AG09309 (cell line): ENCODE data around the gene UGT1A4.
A peak's percentile ranks its signal among the peaks of the same experiment; 100 is the strongest.

Experiments used
- DNase-seq: peaks from one replicate; pipeline ENCODE4 v3.0.0-alpha.2; 2010; ENCODE audit warnings: low read depth
- H3K4me3 ChIP-seq: 2 replicates; pipeline ENCODE4 v1.5.1; 2011; ENCODE audit warnings: mild to moderate bottlenecking, low read depth, low read length, moderate library complexity; ENCODE audit not compliant: control insufficient read depth
- TF ChIP-seq, protein P1 (sequence below): IDR thresholded peaks from 2 replicates; pipeline ENCODE4 v1.5.1; 2011; ENCODE audit warnings: mild to moderate bottlenecking, low read depth, low read length, inconsistent platforms; ENCODE audit not compliant: insufficient read depth, control insufficient read depth; ENCODE audit errors: missing control alignments

UGT1A4 gene

DNA sequence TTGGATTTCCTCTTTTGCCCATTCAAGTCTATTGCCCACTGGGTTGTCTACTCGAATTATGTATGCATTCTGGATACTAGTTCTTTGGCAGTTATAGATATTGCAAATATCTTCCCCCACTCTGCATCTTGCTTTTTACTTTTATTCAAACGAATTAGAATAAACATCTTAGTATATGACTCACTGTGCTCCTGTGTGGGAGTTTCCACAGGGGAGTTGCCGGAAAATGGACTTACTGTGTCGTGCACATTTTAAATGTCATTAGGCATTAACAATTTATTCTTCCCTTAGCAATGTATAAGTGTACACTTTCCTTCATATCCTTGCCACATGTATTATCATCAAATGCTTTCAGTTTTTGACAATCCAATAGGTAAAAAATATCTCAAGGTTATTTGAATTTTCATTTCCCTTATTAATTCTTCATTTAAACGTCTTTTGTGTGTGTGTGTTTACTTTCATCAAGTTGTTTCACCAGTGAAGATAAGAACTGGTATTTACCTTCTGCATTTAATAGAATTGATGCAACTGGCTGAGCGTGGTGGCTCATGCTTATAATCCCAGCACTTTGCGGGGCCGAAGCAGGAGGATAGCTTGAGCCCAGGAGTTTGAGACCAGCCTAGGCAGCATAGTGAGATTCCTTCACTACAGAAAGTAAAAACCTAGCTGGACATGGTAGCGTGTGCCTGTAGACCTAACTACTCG lies 10.4 kb upstream of the UGT1A4 start:
- TF ChIP-seq, protein P1, sequence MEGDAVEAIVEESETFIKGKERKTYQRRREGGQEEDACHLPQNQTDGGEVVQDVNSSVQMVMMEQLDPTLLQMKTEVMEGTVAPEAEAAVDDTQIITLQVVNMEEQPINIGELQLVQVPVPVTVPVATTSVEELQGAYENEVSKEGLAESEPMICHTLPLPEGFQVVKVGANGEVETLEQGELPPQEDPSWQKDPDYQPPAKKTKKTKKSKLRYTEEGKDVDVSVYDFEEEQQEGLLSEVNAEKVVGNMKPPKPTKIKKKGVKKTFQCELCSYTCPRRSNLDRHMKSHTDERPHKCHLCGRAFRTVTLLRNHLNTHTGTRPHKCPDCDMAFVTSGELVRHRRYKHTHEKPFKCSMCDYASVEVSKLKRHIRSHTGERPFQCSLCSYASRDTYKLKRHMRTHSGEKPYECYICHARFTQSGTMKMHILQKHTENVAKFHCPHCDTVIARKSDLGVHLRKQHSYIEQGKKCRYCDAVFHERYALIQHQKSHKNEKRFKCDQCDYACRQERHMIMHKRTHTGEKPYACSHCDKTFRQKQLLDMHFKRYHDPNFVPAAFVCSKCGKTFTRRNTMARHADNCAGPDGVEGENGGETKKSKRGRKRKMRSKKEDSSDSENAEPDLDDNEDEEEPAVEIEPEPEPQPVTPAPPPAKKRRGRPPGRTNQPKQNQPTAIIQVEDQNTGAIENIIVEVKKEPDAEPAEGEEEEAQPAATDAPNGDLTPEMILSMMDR, result no peak
- no peak overlapping the region for H3K4me3 ChIP-seq
- no peak for DNase-seq

DNA sequence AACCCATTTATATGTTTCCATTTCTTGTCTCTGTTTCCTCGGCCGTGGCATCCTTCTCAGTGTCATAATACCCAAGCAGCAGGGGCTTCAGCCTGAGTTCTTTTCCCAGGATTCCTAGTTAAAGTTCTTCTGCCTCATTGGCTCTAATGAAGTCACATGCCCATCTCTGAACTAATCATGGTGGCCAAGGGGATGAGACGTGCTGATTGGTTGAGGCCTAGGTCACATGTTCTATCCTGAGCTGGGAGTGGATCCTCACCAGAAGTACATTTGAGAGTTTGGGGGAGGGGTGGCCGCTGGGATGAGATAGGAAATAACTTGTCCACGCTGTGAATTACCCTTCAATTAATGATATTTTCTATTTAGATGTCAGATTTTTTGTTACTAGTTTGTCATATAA lies 9.6 kb upstream of the UGT1A4 start:
- no peak for DNase-seq
- no peak overlapping the region for H3K4me3 ChIP-seq
- TF ChIP-seq, protein P1, result no peak

DNA sequence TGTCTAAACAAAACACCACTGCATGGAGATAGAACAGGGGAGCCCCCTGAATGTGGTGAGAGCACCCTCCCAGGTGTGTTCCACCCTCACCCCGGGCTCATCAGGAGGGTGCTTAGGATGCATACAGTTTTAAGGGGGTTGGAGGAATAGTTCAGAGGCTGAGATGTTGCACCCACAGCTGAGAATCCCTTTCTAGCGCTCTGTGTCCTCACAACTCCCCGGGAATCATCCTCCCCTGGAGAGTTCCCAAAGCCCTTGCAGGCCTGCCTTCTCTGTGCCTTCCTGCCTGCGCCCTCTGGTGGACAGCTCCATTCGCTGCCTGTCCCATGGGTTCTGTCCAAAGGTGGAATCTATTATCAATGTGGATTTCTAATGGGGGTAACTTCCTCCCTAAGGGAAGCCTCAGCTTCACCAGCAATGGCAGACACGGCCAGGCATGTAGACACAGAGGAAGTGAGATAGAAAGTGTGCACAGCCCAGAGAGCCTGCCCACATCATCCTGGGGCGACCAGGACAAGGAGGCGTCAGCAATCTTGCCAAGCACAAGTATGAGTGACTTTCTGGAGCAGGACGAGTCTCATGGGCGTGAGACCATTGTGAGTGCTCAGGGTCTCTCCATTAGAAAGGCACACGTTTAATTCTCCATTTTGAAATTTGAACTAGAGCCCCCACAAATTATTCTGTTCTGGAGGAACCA lies 7.1 kb upstream of the UGT1A4 start:
- H3K4me3 ChIP-seq, result no peak overlapping the region
- TF ChIP-seq, protein P1, result peak; percentile 99
- no peak for DNase-seq

DNA sequence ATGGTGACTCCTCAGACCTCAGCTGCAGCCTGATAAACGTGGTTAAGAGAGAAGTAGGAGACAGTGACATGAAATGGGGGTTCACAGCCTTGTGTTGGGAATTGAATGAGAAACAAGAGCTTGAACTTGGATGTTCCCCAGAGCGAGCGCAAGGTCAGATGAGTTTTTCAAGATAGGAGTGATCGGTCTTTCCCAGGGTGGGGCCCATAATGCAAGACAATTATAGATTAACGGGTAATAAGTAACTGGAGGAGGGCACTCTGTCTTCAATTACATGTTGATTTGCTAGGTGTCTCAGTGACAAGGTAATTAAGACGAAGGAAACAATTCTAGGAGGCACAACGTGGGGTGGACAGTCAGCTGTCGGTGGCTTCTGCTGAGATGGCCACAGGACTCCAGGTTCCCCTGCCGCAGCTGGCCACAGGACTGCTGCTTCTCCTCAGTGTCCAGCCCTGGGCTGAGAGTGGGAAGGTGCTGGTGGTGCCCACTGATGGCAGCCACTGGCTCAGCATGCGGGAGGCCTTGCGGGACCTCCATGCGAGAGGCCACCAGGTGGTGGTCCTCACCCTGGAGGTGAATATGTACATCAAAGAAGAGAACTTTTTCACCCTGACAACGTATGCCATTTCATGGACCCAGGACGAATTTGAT lies 5.8 kb upstream of the UGT1A4 start, which contains the start of gene UGT1A5:
UGT1A5 (plus strand) TSS at position 297 of the 651 bp plus-strand sequence; CDS start at position 382, 85 bp downstream.
- H3K4me3 ChIP-seq, result no peak within 1 kb of the TSS
- DNase-seq, result no peak
- TF ChIP-seq, protein P1, result no peak

DNA sequence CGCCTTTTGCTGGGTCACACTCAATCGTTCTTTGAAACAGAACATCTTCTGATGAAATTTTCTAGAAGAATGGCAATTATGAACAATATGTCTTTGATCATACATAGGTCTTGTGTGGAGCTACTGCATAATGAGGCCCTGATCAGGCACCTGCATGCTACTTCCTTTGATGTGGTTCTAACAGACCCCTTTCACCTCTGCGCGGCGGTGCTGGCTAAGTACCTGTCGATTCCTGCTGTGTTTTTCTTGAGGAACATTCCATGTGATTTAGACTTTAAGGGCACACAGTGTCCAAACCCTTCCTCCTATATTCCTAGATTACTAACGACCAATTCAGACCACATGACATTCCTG lies 5.3 kb upstream of the UGT1A4 start:
- DNase-seq, result no peak

DNA sequence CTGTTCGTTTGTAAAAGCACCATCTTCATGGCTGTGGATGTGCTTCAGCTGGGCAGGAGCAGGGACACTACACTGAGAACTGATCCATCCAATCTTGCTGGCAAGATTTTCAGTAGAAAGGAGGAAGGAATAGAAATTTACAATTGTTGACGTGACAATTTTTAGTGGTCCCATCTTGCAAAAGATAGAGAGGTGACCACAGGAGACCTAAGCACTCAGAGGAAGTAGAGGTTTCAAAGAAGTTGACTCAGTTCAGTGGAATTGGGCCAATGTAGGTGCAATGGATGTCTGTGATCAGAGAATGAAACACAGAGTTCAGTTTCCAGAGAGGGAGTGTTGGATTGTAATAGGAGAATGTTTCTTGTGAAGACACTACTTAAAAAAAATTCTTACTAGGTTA lies 4.4 kb upstream of the UGT1A4 start:
- DNase-seq, result no peak
- TF ChIP-seq, protein P1, result no peak
- H3K4me3 ChIP-seq, result no peak overlapping the region

More for the DNA sequence above, 5.3 kb upstream of the UGT1A4 start:
- no peak overlapping the region for H3K4me3 ChIP-seq
- TF ChIP-seq, protein P1, result no peak
